ENCODE results near the gene GABBR2. TPM values are rescaled to one million over a fixed set of nuclear protein-coding genes. Genes with fewer than 3 reads are reported as not detected.

Gene GABBR2
- total and polyA plus RNA-seq, 2 donors (not counting 1 experiment from before 2014, with no cell fraction given), result 0.03 TPM; not detected in 1

GRCh38 chr9:98570663-98571440, 137.9 kb downstream of the GABBR2 start:
- peaks cover 4 to 6% of the 10 kb centered on the region in 2 donors for H3K4me1 ChIP-seq (ENCODE audit: control insufficient read depth in 2 of 2, insufficient read depth in 2 of 2, low read length in 2 of 2)
- no peak overlapping the region for H3K27ac Mint-ChIP-seq
- intact Hi-C loops (cut with micrococcal nuclease), result no loop called here
- no peaks in the 10 kb centered on the region for H3K9me3 ChIP-seq (ENCODE audit: control extremely low read depth in 1 of 3, control insufficient read depth in 2 of 3, insufficient read depth in 1 of 3, low read length in 2 of 3)
- no peaks in the 10 kb centered on the region for H3K27me3 ChIP-seq (replicated peaks in 1 of 4; ENCODE audit: control extremely low read depth in 1 of 4, control insufficient read depth in 3 of 4, insufficient read depth in 4 of 4, low read length in 3 of 4)
- no peak overlapping the region for H2AFZ ChIP-seq (ENCODE audit: insufficient read depth, low read depth, low read length, poor library complexity, severe bottlenecking)
- no peak for DNase-seq
- no peak for ATAC-seq (ENCODE audit: low read depth)
- no peaks in the 10 kb centered on the region for H3K79me2 ChIP-seq (ENCODE audit: control insufficient read depth, insufficient read depth, low read length)
- POLR2A ChIA-PET, result no interaction called here
- no peaks in the 10 kb centered on the region for H3K36me3 ChIP-seq (replicated peaks in 1 of 2; ENCODE audit: control extremely low read depth in 1 of 2, control insufficient read depth in 1 of 2, extremely low read depth in 1 of 2, insufficient read depth in 2 of 2, low read length in 1 of 2)
- no peak overlapping the region for H3K4me3 ChIP-seq (ENCODE audit: control extremely low read depth in 1 of 5, extremely low read depth in 1 of 5, insufficient read depth in 1 of 5, low read depth in 2 of 5, low read length in 4 of 5)
- H3K9ac ChIP-seq (ENCODE audit: low read length), result no peak overlapping the region
- H3K4me3 Mint-ChIP-seq, result no peak overlapping the region
- TF ChIP-seq, protein P1, sequence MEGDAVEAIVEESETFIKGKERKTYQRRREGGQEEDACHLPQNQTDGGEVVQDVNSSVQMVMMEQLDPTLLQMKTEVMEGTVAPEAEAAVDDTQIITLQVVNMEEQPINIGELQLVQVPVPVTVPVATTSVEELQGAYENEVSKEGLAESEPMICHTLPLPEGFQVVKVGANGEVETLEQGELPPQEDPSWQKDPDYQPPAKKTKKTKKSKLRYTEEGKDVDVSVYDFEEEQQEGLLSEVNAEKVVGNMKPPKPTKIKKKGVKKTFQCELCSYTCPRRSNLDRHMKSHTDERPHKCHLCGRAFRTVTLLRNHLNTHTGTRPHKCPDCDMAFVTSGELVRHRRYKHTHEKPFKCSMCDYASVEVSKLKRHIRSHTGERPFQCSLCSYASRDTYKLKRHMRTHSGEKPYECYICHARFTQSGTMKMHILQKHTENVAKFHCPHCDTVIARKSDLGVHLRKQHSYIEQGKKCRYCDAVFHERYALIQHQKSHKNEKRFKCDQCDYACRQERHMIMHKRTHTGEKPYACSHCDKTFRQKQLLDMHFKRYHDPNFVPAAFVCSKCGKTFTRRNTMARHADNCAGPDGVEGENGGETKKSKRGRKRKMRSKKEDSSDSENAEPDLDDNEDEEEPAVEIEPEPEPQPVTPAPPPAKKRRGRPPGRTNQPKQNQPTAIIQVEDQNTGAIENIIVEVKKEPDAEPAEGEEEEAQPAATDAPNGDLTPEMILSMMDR (IDR thresholded peaks at IDR 0.05), result no peak
- TF ChIP-seq EZH2 (IDR thresholded peaks at IDR 0.05; ENCODE audit: borderline replicate concordance, insufficient read depth, low read depth, low read length, poor library complexity, severe bottlenecking), result no peak
- H3K27me3 Mint-ChIP-seq, result peaks cover 8% of the 10 kb centered on the region
- no peaks in the 10 kb centered on the region for H4K20me1 ChIP-seq (ENCODE audit: control insufficient read depth, insufficient read depth, low read length, poor library complexity, severe bottlenecking)
- peaks cover 8% of the 10 kb centered on the region for H3K4me1 Mint-ChIP-seq
- no peaks in the 10 kb centered on the region for H3K9me3 Mint-ChIP-seq (ENCODE audit: insufficient read depth)
- WGBS (ENCODE audit: insufficient coverage), result 78% methylated on average over 12 of the region's 12 CpGs
- no peak overlapping the region for H3K27ac ChIP-seq (ENCODE audit: low read length in 2 of 2)
- H3K4me2 ChIP-seq (replicated peaks; ENCODE audit: low read depth, low read length, poor library complexity, severe bottlenecking), result no peak overlapping the region
- CTCF ChIA-PET, result no interaction called here

- Histone ChIP-seq H3K4me2 (replicated peaks; ENCODE audit: low read depth, low read length, poor library complexity, severe bottlenecking) (no peak overlapping the region), H3K4me1 (ENCODE audit: control insufficient read depth in 2 of 2, insufficient read depth in 2 of 2, low read length in 2 of 2) (no peaks in the 10 kb centered on the region), H3K27me3 (replicated peaks in 1 of 4; ENCODE audit: control extremely low read depth in 1 of 4, control insufficient read depth in 3 of 4, insufficient read depth in 4 of 4, low read length in 3 of 4) (no peaks in the 10 kb centered on the region), H3K27ac (ENCODE audit: low read length in 2 of 2) (no peak overlapping the region), H3K4me3 (ENCODE audit: control extremely low read depth in 1 of 5, extremely low read depth in 1 of 5, insufficient read depth in 1 of 5, low read depth in 2 of 5, low read length in 4 of 5) (no peak overlapping the region), H3K9me3 (ENCODE audit: control extremely low read depth in 1 of 3, control insufficient read depth in 2 of 3, insufficient read depth in 1 of 3, low read length in 2 of 3) (no peaks in the 10 kb centered on the region), H2AFZ (ENCODE audit: insufficient read depth, low read depth, low read length, poor library complexity, severe bottlenecking) (no peak overlapping the region), H3K79me2 (ENCODE audit: control insufficient read depth, insufficient read depth, low read length) (no peaks in the 10 kb centered on the region), H3K36me3 (replicated peaks in 1 of 2; ENCODE audit: control extremely low read depth in 1 of 2, control insufficient read depth in 1 of 2, extremely low read depth in 1 of 2, insufficient read depth in 2 of 2, low read length in 1 of 2) (no peaks in the 10 kb centered on the region), H3K9ac (ENCODE audit: low read length) (no peak overlapping the region), H4K20me1 (ENCODE audit: control insufficient read depth, insufficient read depth, low read length, poor library complexity, severe bottlenecking) (no peaks in the 10 kb centered on the region)
- 92% methylated on average over 8 of the region's 9 CpGs for WGBS (ENCODE audit: insufficient coverage)
- H3K9me3 Mint-ChIP-seq (ENCODE audit: insufficient read depth), result no peaks in the 10 kb centered on the region
- peaks cover 6% of the 10 kb centered on the region for H3K27me3 Mint-ChIP-seq
- TF ChIP-seq, protein P1 (IDR thresholded peaks at IDR 0.05), result no peak
- DNase-seq (no peak), ATAC-seq (ENCODE audit: low read depth) (no peak)
- H3K4me1 Mint-ChIP-seq, result peaks cover under 1% of the 10 kb centered on the region
- ChIA-PET CTCF (no interaction called here), POLR2A (no interaction called here)
- no peak overlapping the region for H3K4me3 Mint-ChIP-seq
- intact Hi-C loops (cut with micrococcal nuclease), result no loop called here
- no peak overlapping the region for H3K27ac Mint-ChIP-seq
These were observed 138.7 kb downstream of the GABBR2 start for GRCh38 chr9:98570055-98570454.

Measured in B cell (primary cell).